Fibroblast of lung (primary cell): ENCODE data around the gene ANKS1A. TPM values are rescaled to one million over a fixed set of nuclear protein-coding genes. Genes with fewer than 3 reads are reported as not detected.

Experiments used
- DNase-seq, 2 donors: peaks; one replicate each; pipeline versions ENCODE4 v3.0.0 to v3.0.0-alpha.2; 2010; ENCODE audit warnings: low read depth in 2 of 2
- H2AFZ ChIP-seq: 2 replicates; pipeline ENCODE4 v1.5.1; 2012; ENCODE audit warnings: low read length, control low read depth, inconsistent platforms
- H3K27ac ChIP-seq: 2 replicates; pipeline ENCODE4 v1.5.1; 2011; ENCODE audit warnings: low read length, control low read depth; ENCODE audit not compliant: insufficient read depth
- H3K27me3 ChIP-seq: 2 replicates; pipeline ENCODE4 v1.5.1; 2011; ENCODE audit warnings: mild to moderate bottlenecking, low read length; ENCODE audit not compliant: control insufficient read depth, insufficient read depth
- H3K36me3 ChIP-seq: 2 replicates; pipeline ENCODE4 v1.5.1; 2011; ENCODE audit warnings: low read length; ENCODE audit not compliant: control insufficient read depth, insufficient read depth
- H3K4me1 ChIP-seq: 2 replicates; pipeline ENCODE4 v1.5.1; 2011; ENCODE audit warnings: low read length; ENCODE audit not compliant: control insufficient read depth, insufficient read depth; ENCODE audit errors: extremely low read depth
- H3K4me2 ChIP-seq: 2 replicates; pipeline ENCODE4 v1.5.1; 2011; ENCODE audit warnings: low read length, control low read depth; ENCODE audit not compliant: insufficient read depth; ENCODE audit errors: extremely low read depth
- H3K4me3 ChIP-seq, 4 experiments: fragments of 200-600 bp in 1 of 4; sonication (generic) in 1 of 4; replicated peaks in 1 of 4; 2 replicates each; pipeline ENCODE4 v1.5.1; 2011 to 2016; ENCODE audit warnings: low read length in 4 of 4, low read depth in 3 of 4, mild to moderate bottlenecking in 3 of 4, control low read depth in 2 of 4, inconsistent platforms in 1 of 4, mixed read lengths in 1 of 4; ENCODE audit not compliant: insufficient read depth in 1 of 4; ENCODE audit errors: control extremely low read depth in 1 of 4
- H3K79me2 ChIP-seq: 2 replicates; pipeline ENCODE4 v1.5.1; 2012; ENCODE audit warnings: mild to moderate bottlenecking, low read length, inconsistent platforms; ENCODE audit not compliant: control insufficient read depth, insufficient read depth
- H3K9ac ChIP-seq: 2 replicates; pipeline ENCODE4 v1.5.1; 2011; ENCODE audit warnings: mild to moderate bottlenecking, low read length, control low read depth; ENCODE audit not compliant: insufficient read depth
- H3K9me3 ChIP-seq: 2 replicates; pipeline ENCODE4 v1.5.1; 2012; ENCODE audit warnings: low read depth, low read length; ENCODE audit not compliant: control insufficient read depth, insufficient read depth
- H4K20me1 ChIP-seq: 2 replicates; pipeline ENCODE4 v1.5.1; 2011; ENCODE audit warnings: low read length; ENCODE audit not compliant: control insufficient read depth, insufficient read depth; ENCODE audit errors: extremely low read depth
- CTCF ChIP-seq, 2 donors: IDR thresholded peaks in 1 of 2; conservative IDR thresholded peaks in 1 of 2; 1 replicate in 1 of 2; 2 replicates in 1 of 2; pipeline ENCODE4 v1.5.1; 2011 to 2012; ENCODE audit warnings: low read length in 2 of 2, control low read depth in 1 of 2, inconsistent platforms in 1 of 2, low read depth in 1 of 2, mild to moderate bottlenecking in 1 of 2
- EZH2 ChIP-seq: IDR thresholded peaks from 2 replicates; pipeline ENCODE4 v1.5.1; 2012; ENCODE audit warnings: low read length, control low read depth, mild to moderate bottlenecking; ENCODE audit errors: missing control alignments
- polyA plus RNA-seq, 2 donors: library from polyadenylated mRNA; depleted of rRNA in 1 of 2; stranded (reverse) in 1 of 2; unstranded in 1 of 2; fragments of >200 nt; gene quantifications; 2 replicates each; pipeline ENCODE4 v1.2.1, GENCODE V29; 2011 to 2012; ENCODE audit warnings: missing spikeins in 1 of 2
- total RNA-seq: library from RNA; depleted of rRNA; stranded (reverse); fragments of >200 nt; gene quantifications from 2 replicates; pipeline ENCODE4 v1.2.1, GENCODE V29; 2014

Gene ANKS1A
- total and polyA plus RNA-seq, 2 donors (not counting 1 experiment from before 2014, with no cell fraction given) = 3.6 to 7.8 TPM

GRCh38 chr6:34851361-34851760 is 37.7 kb upstream of the ANKS1A start:
- no peak overlapping the region for H3K4me3 ChIP-seq
- H3K4me2 ChIP-seq = no peak overlapping the region
- no peaks in the 10 kb centered on the region for H3K4me1 ChIP-seq
- no peaks in the 10 kb centered on the region for H3K27me3 ChIP-seq
- H3K9me3 ChIP-seq = no peaks in the 10 kb centered on the region
- no peak overlapping the region for H2AFZ ChIP-seq
- H3K27ac ChIP-seq = no peak overlapping the region
- no peaks in the 10 kb centered on the region for H3K79me2 ChIP-seq
- no peaks in the 10 kb centered on the region for H4K20me1 ChIP-seq
- DNase-seq = no peak
- H3K36me3 ChIP-seq = no peaks in the 10 kb centered on the region
- H3K9ac ChIP-seq = no peak overlapping the region
- TF ChIP-seq CTCF (conservative IDR thresholded peaks at IDR 0.05 in 1 of 2, IDR thresholded peaks at IDR 0.05 in 1 of 2; ENCODE audit: low read depth in 1 of 2, low read length in 2 of 2) (no peak), EZH2 (no peak)

- TF ChIP-seq EZH2 (no peak), CTCF (conservative IDR thresholded peaks at IDR 0.05 in 1 of 2, IDR thresholded peaks at IDR 0.05 in 1 of 2; ENCODE audit: low read depth in 1 of 2, low read length in 2 of 2) (no peak)
- Histone ChIP-seq H3K27ac (no peak overlapping the region), H3K9me3 (no peaks in the 10 kb centered on the region), H2AFZ (no peak overlapping the region), H3K4me1 (no peaks in the 10 kb centered on the region), H3K27me3 (no peaks in the 10 kb centered on the region), H3K4me3 (no peak overlapping the region), H3K4me2 (no peak overlapping the region), H3K9ac (no peak overlapping the region), H4K20me1 (no peaks in the 10 kb centered on the region), H3K36me3 (no peaks in the 10 kb centered on the region), H3K79me2 (no peaks in the 10 kb centered on the region)
- peak in 1 of 2 donors; percentile 4 for DNase-seq
These were observed 36.5 kb upstream of the ANKS1A start for GRCh38 chr6:34852406-34853085.

GRCh38 chr6:34855463-34855862 is 33.6 kb upstream of the ANKS1A start:
- no peaks in the 10 kb centered on the region for H3K9me3 ChIP-seq
- no peak overlapping the region for H3K4me3 ChIP-seq
- no peaks in the 10 kb centered on the region for H3K79me2 ChIP-seq
- H3K36me3 ChIP-seq = no peaks in the 10 kb centered on the region
- H3K4me1 ChIP-seq = no peaks in the 10 kb centered on the region
- no peaks in the 10 kb centered on the region for H3K27me3 ChIP-seq
- H3K27ac ChIP-seq = no peak overlapping the region
- DNase-seq = no peak
- TF ChIP-seq EZH2 = no peak
- no peak for TF ChIP-seq CTCF (conservative IDR thresholded peaks at IDR 0.05 in 1 of 2, IDR thresholded peaks at IDR 0.05 in 1 of 2; ENCODE audit: low read depth in 1 of 2, low read length in 2 of 2)
- no peak overlapping the region for H2AFZ ChIP-seq
- no peak overlapping the region for H3K4me2 ChIP-seq
- no peak overlapping the region for H3K9ac ChIP-seq
- H4K20me1 ChIP-seq = no peaks in the 10 kb centered on the region
